ENCODE measurements around the gene FBXW5. TPM values are rescaled to one million over a fixed set of nuclear protein-coding genes. Genes with fewer than 3 reads are reported as not detected.

The FBXW5 gene
- total RNA-seq, 2 experiments from 2014 or later = 118 to 119 TPM

- no peak for DNase-seq
- ChIA-PET CTCF (interaction anchor here (1.0 to 3.8 kb wide), 8 partner anchors 14 to 94 kb away, joined by 3 to 27 read pairs (median 10); partner anchors contain the start of gene PAXX), POLR2A (interaction anchor here (0.9 to 4.2 kb wide), 9 partner anchors 11 to 267 kb away, joined by 3 to 70 read pairs (median 6); partner anchors contain the start of genes CLIC3, FUT7, PAXX and TUBB4B)
- H3K4me1 Mint-ChIP-seq = peaks cover 33% of the 10 kb centered on the region
- no peaks in the 10 kb centered on the region for H3K36me3 Mint-ChIP-seq (ENCODE audit: low read depth)
- H3K4me3 Mint-ChIP-seq = no peak overlapping the region
- no peaks in the 10 kb centered on the region for H3K9me3 Mint-ChIP-seq
- H3K27ac Mint-ChIP-seq = no peak overlapping the region
- peaks cover 1% of the 10 kb centered on the region for H3K27me3 Mint-ChIP-seq
These were observed 29.4 kb upstream of the FBXW5 start for GRCh38 chr9:136973618-136974617.

DNA sequence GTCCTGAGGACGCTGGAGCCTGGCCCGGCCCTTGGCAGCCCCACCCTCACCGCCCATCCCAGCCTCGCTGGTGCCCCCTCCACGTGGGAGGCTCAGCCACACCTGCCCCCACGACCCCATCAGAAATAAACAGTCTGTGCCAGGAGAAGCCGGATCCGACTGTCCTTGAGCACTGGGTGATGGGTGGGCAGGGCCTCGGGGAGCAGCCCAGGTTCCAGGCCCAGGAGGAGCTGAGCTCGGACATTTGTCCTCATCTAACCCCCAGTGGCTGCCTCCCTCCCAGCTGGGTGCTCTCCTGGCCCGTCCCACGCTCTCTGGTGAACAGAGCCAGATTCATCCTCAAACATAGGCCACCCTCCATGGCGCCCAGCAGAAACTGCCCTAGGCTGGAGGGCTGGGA is 28.2 kb upstream of the FBXW5 start:
- no peak overlapping the region for H3K27ac Mint-ChIP-seq
- ChIA-PET CTCF (interaction anchor here (1.0 kb wide), 1 partner anchor 57 kb away, joined by 3 read pairs; no protein-coding TSS in a partner anchor), POLR2A (no interaction called here)
- peaks cover 33% of the 10 kb centered on the region for H3K4me1 Mint-ChIP-seq
- DNase-seq = no peak
- no peak overlapping the region for H3K4me3 Mint-ChIP-seq
- H3K36me3 Mint-ChIP-seq (ENCODE audit: low read depth) = no peaks in the 10 kb centered on the region
- H3K9me3 Mint-ChIP-seq = no peaks in the 10 kb centered on the region
- peaks cover 1% of the 10 kb centered on the region for H3K27me3 Mint-ChIP-seq

- H3K27ac Mint-ChIP-seq = no peak overlapping the region
- H3K4me3 Mint-ChIP-seq = no peak overlapping the region
- H3K4me1 Mint-ChIP-seq = peaks cover 32% of the 10 kb centered on the region
- H3K36me3 Mint-ChIP-seq (ENCODE audit: low read depth) = no peaks in the 10 kb centered on the region
- DNase-seq = no peak
- POLR2A ChIA-PET = no interaction called here
- CTCF ChIA-PET = interaction anchor here (1.0 kb wide), 1 partner anchor 57 kb away, joined by 3 read pairs; no protein-coding TSS in a partner anchor
- H3K9me3 Mint-ChIP-seq = no peaks in the 10 kb centered on the region
- peaks cover 1% of the 10 kb centered on the region for H3K27me3 Mint-ChIP-seq
These were observed 27.8 kb upstream of the FBXW5 start for GRCh38 chr9:136972335-136972734.

DNA sequence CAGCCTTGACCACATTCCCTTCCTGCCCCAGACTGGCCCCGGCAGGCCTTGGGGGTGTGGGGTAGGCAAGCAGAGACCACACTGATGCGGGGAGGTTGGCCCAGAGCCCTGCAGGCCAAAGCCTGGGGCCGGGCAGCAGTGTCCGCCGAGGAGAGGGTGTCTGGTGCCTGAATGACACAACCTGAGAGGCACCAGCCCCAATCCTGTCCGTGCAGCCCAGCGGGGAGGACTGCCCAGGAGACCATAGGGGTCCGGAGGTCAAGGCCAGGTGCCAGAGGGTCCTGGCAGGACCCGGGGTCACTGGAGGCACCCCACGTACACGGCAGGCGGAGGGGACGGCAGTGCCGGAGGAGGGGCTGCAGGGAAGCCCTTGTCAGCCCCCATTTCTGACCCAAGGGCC is 27.2 kb upstream of the FBXW5 start:
- ChIA-PET CTCF (interaction anchor here (1.0 kb wide), 1 partner anchor 58 kb away, joined by 3 read pairs; no protein-coding TSS in a partner anchor), POLR2A (no interaction called here)
- H3K4me3 Mint-ChIP-seq = no peak overlapping the region
- H3K27me3 Mint-ChIP-seq = peaks cover 1% of the 10 kb centered on the region
- no peaks in the 10 kb centered on the region for H3K36me3 Mint-ChIP-seq (ENCODE audit: low read depth)
- peaks cover 31% of the 10 kb centered on the region for H3K4me1 Mint-ChIP-seq
- H3K27ac Mint-ChIP-seq = no peak overlapping the region
- no peak for DNase-seq
- H3K9me3 Mint-ChIP-seq = no peaks in the 10 kb centered on the region

DNA sequence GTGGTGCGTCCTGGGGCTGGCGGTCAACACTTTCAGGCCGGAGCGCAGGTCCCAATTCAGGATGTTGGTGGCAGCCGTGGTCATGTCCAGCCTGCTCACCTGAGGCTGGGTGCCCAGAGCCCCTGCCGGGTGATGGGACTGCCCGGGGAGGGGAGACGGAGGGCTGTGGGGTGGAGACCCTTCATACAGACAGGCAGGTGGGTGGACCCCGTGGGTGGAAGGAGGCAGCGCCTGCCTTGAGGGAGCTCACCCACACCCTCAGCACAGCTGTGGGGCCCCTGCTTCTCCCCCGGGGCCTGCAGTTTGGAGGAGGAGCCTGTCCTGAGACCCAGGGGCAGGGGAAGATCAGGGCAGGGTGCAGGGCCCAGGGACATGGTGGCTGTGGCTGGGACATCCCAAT is 25.8 kb upstream of the FBXW5 start:
- Mint-ChIP-seq H3K36me3 (ENCODE audit: low read depth) (no peaks in the 10 kb centered on the region), H3K9me3 (no peaks in the 10 kb centered on the region), H3K27me3 (peaks cover 2% of the 10 kb centered on the region), H3K27ac (no peak overlapping the region), H3K4me1 (peaks cover 30% of the 10 kb centered on the region), H3K4me3 (no peak overlapping the region)
- ChIA-PET CTCF (no interaction called here), POLR2A (interaction anchor here (1.5 kb wide), 1 partner anchor 21 kb away, joined by 3 read pairs; no protein-coding TSS in a partner anchor)
- DNase-seq = no peak

- POLR2A ChIA-PET = interaction anchor here (1.5 kb wide), 1 partner anchor 22 kb away, joined by 3 read pairs; no protein-coding TSS in a partner anchor
- Mint-ChIP-seq H3K4me3 (no peak overlapping the region), H3K27ac (no peak overlapping the region), H3K4me1 (peaks cover 26% of the 10 kb centered on the region), H3K27me3 (peaks cover 2% of the 10 kb centered on the region), H3K9me3 (no peaks in the 10 kb centered on the region), H3K36me3 (ENCODE audit: low read depth) (no peaks in the 10 kb centered on the region)
- CTCF ChIA-PET = interaction anchor here (0.6 kb wide), 1 partner anchor 8 kb away, joined by 3 read pairs; no protein-coding TSS in a partner anchor
- DNase-seq = no peak
These were observed 25.2 kb upstream of the FBXW5 start for GRCh38 chr9:136969774-136970173.

DNA sequence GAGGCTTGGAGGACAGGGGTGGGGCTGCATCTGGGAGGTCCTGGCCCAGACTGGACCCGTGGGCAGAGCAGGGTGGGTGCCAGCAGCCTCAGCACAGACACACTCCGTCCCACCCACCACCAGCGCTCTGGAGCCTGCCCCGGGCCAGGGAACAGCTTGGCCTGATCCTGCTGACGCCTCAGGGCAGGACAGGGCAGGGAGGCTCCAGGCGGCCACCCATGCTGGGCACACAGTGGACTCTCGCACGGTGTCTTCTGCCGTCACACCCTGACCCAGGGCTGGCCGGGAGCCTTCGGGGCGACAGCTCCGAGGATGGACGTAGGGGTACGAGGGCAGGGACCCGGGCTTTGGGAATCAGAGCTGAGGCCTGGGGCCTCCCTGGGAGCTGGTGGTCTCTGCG is 24.6 kb upstream of the FBXW5 start:
- no peak overlapping the region for H3K27ac Mint-ChIP-seq
- no peak for DNase-seq
- POLR2A ChIA-PET = interaction anchor here (1.2 kb wide), 1 partner anchor 14 kb away, joined by 3 read pairs; no protein-coding TSS in a partner anchor
- no peaks in the 10 kb centered on the region for H3K36me3 Mint-ChIP-seq (ENCODE audit: low read depth)
- H3K9me3 Mint-ChIP-seq = no peaks in the 10 kb centered on the region
- peaks cover 2% of the 10 kb centered on the region for H3K27me3 Mint-ChIP-seq
- no peak overlapping the region for H3K4me3 Mint-ChIP-seq
- CTCF ChIA-PET = no interaction called here
- H3K4me1 Mint-ChIP-seq = peaks cover 26% of the 10 kb centered on the region

- ChIA-PET POLR2A (interaction anchor here (0.5 to 1.2 kb wide), 2 partner anchors 14 to 54 kb away, joined by 3 read pairs; no protein-coding TSS in a partner anchor), CTCF (interaction anchor here (1.0 kb wide), 1 partner anchor 178 kb away, joined by 3 read pairs; the partner anchor contains the start of gene TMEM141)
- H3K9me3 Mint-ChIP-seq = no peaks in the 10 kb centered on the region
- no peak for DNase-seq
- no peak overlapping the region for H3K4me3 Mint-ChIP-seq
- H3K27ac Mint-ChIP-seq = no peak overlapping the region
- H3K4me1 Mint-ChIP-seq = peaks cover 22% of the 10 kb centered on the region
- peaks cover 2% of the 10 kb centered on the region for H3K27me3 Mint-ChIP-seq
- H3K36me3 Mint-ChIP-seq (ENCODE audit: low read depth) = no peaks in the 10 kb centered on the region
These were observed 24.0 kb upstream of the FBXW5 start for GRCh38 chr9:136968333-136969127.

DNA sequence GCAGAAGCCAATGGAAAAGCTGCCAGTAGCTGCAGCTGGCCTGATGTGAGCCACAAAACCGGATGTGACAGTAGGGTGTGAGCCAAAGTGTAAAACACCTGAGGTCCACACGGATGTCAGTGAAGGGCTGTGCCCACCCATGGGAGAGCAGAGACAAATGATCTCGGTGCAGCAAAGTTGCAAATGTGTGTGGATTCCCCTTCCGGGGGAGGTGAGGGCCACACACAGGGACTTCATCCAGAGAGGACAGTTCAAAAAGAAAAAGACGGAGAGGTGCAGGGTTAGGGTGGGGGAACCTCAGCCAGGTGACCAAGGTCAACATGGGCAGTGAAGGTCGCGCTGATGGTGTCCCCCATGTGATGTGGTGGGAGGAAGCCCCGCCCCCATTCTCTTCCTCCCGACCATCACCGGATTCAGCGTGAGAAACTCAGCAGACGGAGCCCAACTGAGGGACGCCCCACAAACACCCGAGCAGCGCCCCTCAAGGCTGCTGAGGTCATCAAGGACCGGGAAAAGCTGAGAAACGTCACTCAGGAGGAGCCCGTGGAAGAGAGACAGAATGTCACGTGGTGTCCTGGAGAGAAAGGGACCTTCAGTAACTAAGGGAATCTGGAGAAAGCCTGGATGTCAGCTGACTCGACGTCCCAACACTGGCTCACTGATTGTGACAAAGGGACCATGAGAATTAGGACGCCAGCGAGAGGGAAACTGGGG is 21.4 kb upstream of the FBXW5 start:
- H3K4me3 Mint-ChIP-seq = peak overlapping the region; percentile 55
- peak; percentile 65 for DNase-seq
- CTCF ChIA-PET = interaction anchor here (0.6 to 2.5 kb wide), 8 partner anchors 10 to 238 kb away, joined by 3 to 10 read pairs (median 3); no protein-coding TSS in a partner anchor
- H3K36me3 Mint-ChIP-seq (ENCODE audit: low read depth) = no peaks in the 10 kb centered on the region
- peaks cover 2% of the 10 kb centered on the region for H3K27me3 Mint-ChIP-seq
- peaks cover 41% of the 10 kb centered on the region for H3K4me1 Mint-ChIP-seq
- H3K9me3 Mint-ChIP-seq = no peaks in the 10 kb centered on the region
- peak overlapping the region; percentile 93 for H3K27ac Mint-ChIP-seq
- POLR2A ChIA-PET = interaction anchor here (0.6 to 7.9 kb wide), 5 partner anchors 9 to 80 kb away, joined by 3 to 70 read pairs (median 5); partner anchors contain the start of genes FBXW5 and PTGDS

DNA sequence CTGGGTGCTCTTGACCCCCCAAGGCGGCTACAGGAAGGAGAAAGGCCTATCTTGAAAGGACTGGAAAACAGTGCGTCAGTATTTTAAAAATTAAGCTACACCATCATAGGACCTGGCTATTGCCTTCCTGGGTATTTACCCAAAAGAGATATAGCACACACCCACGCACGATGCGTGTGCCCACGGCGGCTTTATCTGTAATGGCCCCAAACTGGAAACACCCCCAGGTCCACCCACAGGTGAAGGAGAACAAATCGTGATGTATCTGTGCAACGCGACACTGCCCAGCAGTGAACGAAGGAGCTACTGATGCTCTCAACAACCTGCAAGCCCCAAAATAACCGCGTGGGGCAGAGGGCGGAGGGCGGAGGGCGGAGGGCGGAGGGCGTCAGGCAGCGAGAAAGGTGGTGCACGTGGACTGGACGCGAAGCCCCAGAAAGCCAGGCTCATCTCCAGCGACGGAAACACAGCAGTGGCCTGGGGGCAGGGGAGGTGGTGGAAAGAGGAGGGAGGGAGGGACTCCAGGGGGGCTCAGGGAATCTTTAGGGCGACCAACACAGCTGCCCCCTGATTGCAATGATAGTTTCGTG is 20.4 kb upstream of the FBXW5 start:
- POLR2A ChIA-PET = interaction anchor here (0.6 to 7.9 kb wide), 7 partner anchors 10 to 237 kb away, joined by 3 to 70 read pairs (median 3); partner anchors contain the start of genes CLIC3, FBXW5 and PTGDS
- CTCF ChIA-PET = interaction anchor here (0.7 to 2.0 kb wide), 4 partner anchors 11 to 156 kb away, joined by 3 to 9 read pairs (median 6); no protein-coding TSS in a partner anchor
- H3K9me3 Mint-ChIP-seq = no peaks in the 10 kb centered on the region
- H3K4me1 Mint-ChIP-seq = peaks cover 48% of the 10 kb centered on the region
- no peak for DNase-seq
- H3K27me3 Mint-ChIP-seq = peaks cover 2% of the 10 kb centered on the region
- peak overlapping the region; percentile 4 for H3K4me3 Mint-ChIP-seq
- H3K36me3 Mint-ChIP-seq (ENCODE audit: low read depth) = no peaks in the 10 kb centered on the region
- peak overlapping the region; percentile 66 for H3K27ac Mint-ChIP-seq

DNA sequence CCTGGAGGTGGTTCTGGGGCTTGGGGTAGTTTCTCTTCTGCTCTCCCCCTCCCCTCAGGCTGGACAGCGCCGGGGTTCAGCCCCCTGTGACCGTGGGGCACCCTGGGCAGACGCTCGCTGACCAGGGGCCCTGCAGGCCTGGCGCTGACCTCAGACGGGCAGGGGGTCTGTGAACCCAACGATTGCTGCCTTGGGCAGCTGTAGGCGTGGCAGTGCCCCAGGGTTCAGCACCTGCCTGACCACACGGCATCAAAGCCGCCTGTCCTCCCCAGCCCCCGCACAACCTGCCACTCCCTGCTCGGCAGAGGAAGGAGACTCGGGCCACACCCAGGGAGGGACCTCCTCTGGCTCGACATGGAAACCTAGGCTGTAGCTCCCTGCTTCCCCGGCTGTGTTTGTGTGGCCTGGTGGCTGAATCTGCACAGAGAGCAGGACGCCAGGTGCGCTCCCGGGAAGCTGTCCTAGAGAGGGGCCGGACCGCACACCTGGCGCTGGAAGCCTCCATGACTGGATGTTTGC is 19.7 kb upstream of the FBXW5 start:
- peaks cover 49% of the 10 kb centered on the region for H3K4me1 Mint-ChIP-seq
- DNase-seq = no peak
- no peaks in the 10 kb centered on the region for H3K36me3 Mint-ChIP-seq (ENCODE audit: low read depth)
- H3K27ac Mint-ChIP-seq = peak overlapping the region; percentile 66
- H3K4me3 Mint-ChIP-seq = peak overlapping the region; percentile 4
- H3K27me3 Mint-ChIP-seq = peaks cover 2% of the 10 kb centered on the region
- H3K9me3 Mint-ChIP-seq = no peaks in the 10 kb centered on the region
- POLR2A ChIA-PET = interaction anchor here (0.6 to 7.9 kb wide), 6 partner anchors 10 to 35 kb away, joined by 3 to 70 read pairs (median 4); partner anchors contain the start of genes CLIC3, FBXW5 and PTGDS
- CTCF ChIA-PET = interaction anchor here (1.2 kb wide), 1 partner anchor 12 kb away, joined by 7 read pairs; no protein-coding TSS in a partner anchor
